ENCODE results near the gene ADAMTS1.

DNA sequence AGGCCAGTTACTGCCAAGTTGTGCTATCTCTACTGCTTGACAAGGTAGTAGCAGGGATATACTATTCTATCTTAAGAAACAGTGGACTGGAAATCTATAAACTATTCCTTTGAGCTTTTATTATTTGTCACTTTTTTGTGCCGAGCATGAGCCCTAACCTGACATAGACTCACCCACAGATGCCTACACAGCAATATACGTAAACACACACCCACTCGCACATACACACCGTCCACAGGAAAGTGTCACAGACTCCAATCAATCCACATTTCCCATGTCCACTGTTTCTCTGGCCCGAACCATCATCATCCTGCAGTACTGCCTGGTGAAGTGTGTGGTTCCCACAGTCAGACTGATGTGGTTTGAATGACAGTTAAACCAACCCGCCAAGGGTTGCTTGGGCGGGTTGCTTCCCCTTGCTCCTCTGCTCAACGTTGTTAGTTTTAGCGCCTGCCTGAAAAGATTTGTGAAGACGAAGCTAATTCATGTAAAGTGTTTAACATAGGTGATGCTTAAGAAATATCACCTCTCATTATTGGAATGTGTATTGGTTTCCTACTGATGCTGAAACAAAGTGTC, 47.2 kb downstream of the ADAMTS1 start:
- TF ChIP-seq, protein P1, sequence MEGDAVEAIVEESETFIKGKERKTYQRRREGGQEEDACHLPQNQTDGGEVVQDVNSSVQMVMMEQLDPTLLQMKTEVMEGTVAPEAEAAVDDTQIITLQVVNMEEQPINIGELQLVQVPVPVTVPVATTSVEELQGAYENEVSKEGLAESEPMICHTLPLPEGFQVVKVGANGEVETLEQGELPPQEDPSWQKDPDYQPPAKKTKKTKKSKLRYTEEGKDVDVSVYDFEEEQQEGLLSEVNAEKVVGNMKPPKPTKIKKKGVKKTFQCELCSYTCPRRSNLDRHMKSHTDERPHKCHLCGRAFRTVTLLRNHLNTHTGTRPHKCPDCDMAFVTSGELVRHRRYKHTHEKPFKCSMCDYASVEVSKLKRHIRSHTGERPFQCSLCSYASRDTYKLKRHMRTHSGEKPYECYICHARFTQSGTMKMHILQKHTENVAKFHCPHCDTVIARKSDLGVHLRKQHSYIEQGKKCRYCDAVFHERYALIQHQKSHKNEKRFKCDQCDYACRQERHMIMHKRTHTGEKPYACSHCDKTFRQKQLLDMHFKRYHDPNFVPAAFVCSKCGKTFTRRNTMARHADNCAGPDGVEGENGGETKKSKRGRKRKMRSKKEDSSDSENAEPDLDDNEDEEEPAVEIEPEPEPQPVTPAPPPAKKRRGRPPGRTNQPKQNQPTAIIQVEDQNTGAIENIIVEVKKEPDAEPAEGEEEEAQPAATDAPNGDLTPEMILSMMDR (conservative IDR thresholded peaks at IDR 0.05; ENCODE audit: low read length), result no peak
- no peak for TF ChIP-seq EZH2phosphoT487 (IDR thresholded peaks at IDR 0.05; ENCODE audit: borderline replicate concordance, low read depth, low read length)
